Neural crest cell (in vitro differentiated cells): ENCODE results near the gene IMPG1. TPM values are rescaled to one million over a fixed set of nuclear protein-coding genes. Genes with fewer than 3 reads are reported as not detected.

Experiments
- DNase-seq: peaks from one replicate; pipeline ENCODE4 v3.0.0; 2021; ENCODE audit warnings: low read depth, mixed read lengths, low spot score
- H3K27ac Mint-ChIP-seq: one replicate; pipeline ENCODE4 v1.8.0; 2021; ENCODE audit warnings: mild to moderate bottlenecking, mixed read lengths; ENCODE audit not compliant: unreplicated experiment
- H3K27me3 Mint-ChIP-seq: 2 replicates; pipeline ENCODE4 v1.8.0; 2021; ENCODE audit warnings: low read depth, mild to moderate bottlenecking, mixed read lengths
- H3K36me3 Mint-ChIP-seq: 2 replicates; pipeline ENCODE4 v1.8.0; 2021; ENCODE audit warnings: low read depth, mild to moderate bottlenecking, mixed read lengths
- H3K4me1 Mint-ChIP-seq: 2 replicates; pipeline ENCODE4 v1.8.0; 2021; ENCODE audit warnings: mixed read lengths
- H3K4me3 Mint-ChIP-seq: one replicate; pipeline ENCODE4 v1.8.0; 2021; ENCODE audit warnings: mild to moderate bottlenecking, mixed read lengths
- H3K9me3 Mint-ChIP-seq: 2 replicates; pipeline ENCODE4 v1.8.0; 2021; ENCODE audit warnings: mixed read lengths
- CTCF ChIP-seq: fragments of 200-600 bp; sonication (generic); conservative IDR thresholded peaks from 2 replicates; pipeline ENCODE4 v1.5.0; 2021; ENCODE audit warnings: antibody characterized with exemption, mild to moderate bottlenecking
- total RNA-seq: library from RNA; stranded (reverse); gene quantifications from 2 replicates; pipeline ENCODE4 v1.2.1, GENCODE V29; 2021

IMPG1 gene
- total RNA-seq, 1 donor from 2014 or later = not detected

GRCh38 chr6:75876152-75876551 is 196.3 kb downstream of the IMPG1 start:
- H3K27ac Mint-ChIP-seq = no peak overlapping the region
- no peak for TF ChIP-seq CTCF
- no peak overlapping the region for H3K4me3 Mint-ChIP-seq
- DNase-seq = no peak
- no peaks in the 10 kb centered on the region for H3K27me3 Mint-ChIP-seq
- no peaks in the 10 kb centered on the region for H3K9me3 Mint-ChIP-seq
- H3K4me1 Mint-ChIP-seq = no peaks in the 10 kb centered on the region
- peaks cover 3% of the 10 kb centered on the region for H3K36me3 Mint-ChIP-seq

GRCh38 chr6:75874224-75874623 is 198.2 kb downstream of the IMPG1 start:
- H3K9me3 Mint-ChIP-seq = no peaks in the 10 kb centered on the region

More at GRCh38 chr6:75874224-75874623, 198.2 kb downstream of the IMPG1 start:
- no peak for TF ChIP-seq CTCF
- peaks cover 3% of the 10 kb centered on the region for H3K36me3 Mint-ChIP-seq
- DNase-seq = no peak
- H3K27me3 Mint-ChIP-seq = no peaks in the 10 kb centered on the region
- no peak overlapping the region for H3K27ac Mint-ChIP-seq
- no peaks in the 10 kb centered on the region for H3K4me1 Mint-ChIP-seq
- H3K4me3 Mint-ChIP-seq = no peak overlapping the region
